Measurements from ENCODE around the gene WARS2. TPM values are rescaled to one million over a fixed set of nuclear protein-coding genes. Genes with fewer than 3 reads are reported as not detected.
A peak's percentile ranks its signal among the peaks of the same experiment; 100 is the strongest.

WARS2 gene
- total and polyA plus RNA-seq, 2 donors from 2014 or later, result 13.9 to 14.8 TPM

DNA sequence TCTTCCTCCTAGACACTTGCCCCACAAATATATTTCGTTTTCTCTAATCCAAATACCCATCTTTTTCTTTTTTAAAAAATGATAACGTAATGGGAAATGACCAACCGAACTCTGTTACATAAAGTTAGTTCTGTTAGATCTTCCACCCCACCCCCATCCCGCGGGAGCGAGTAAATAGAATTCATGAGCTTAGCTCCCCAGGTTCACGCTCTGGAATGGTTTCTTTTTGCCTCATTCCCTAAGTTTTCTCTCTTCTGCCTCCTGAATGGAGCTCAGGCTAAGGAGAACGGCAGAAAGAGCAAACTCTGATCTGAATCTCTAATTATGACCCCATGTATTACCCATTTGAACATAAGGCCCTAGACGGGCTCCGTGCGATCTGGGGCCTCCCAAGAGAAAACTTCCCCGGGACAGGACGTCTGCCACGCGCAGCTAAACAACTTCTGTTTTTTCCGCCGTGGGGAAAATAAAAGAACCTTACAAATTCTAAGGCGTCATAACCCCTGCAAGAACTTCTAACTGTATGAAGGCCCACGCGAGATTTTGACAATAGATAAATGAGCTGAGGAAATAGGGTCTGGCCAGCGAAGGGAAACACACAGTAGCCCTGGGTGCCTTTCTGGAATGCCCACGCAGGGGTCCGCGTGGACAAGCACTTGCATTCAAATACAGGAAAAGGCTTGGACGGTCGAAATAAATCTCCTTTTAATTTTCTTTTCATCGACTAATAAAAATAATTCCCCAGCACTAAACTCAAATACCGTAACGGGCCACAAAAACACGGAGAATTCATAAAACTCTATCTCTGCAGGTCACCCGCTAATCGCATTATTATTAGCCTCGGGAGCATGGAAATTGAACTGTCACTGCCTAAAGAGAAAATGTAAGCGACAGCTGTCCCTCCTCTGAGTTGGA, 154.6 kb downstream of the WARS2 start:
- Histone ChIP-seq H3K36me3 (ENCODE audit: control insufficient read depth in 2 of 3, insufficient read depth in 3 of 3, low read length in 3 of 3) (no peaks in the 10 kb centered on the region), H3K9me3 (ENCODE audit: control insufficient read depth in 2 of 3, insufficient read depth in 1 of 3, low read length in 3 of 3) (peaks cover 0 to 11% (median 0%) of the 10 kb centered on the region in 3 donors), H3K27ac (ENCODE audit: low read depth in 2 of 2, low read length in 2 of 2) (no peak overlapping the region), H3K27me3 (ENCODE audit: control insufficient read depth, insufficient read depth, low read length) (peaks cover 91% of the 10 kb centered on the region), H3K4me3 (ENCODE audit: low read length in 3 of 3) (no peak overlapping the region), H3K9ac (ENCODE audit: low read length in 3 of 3) (no peak overlapping the region), H3K4me1 (ENCODE audit: control insufficient read depth in 2 of 3, insufficient read depth in 2 of 3, low read depth in 1 of 3, low read length in 3 of 3) (peaks cover 0 to 12% (median 0%) of the 10 kb centered on the region in 3 donors)
- DNase-seq, result peak in 1 of 5 donors; percentile 25
- no peak for FAIRE-seq
- TF ChIP-seq, protein P1, sequence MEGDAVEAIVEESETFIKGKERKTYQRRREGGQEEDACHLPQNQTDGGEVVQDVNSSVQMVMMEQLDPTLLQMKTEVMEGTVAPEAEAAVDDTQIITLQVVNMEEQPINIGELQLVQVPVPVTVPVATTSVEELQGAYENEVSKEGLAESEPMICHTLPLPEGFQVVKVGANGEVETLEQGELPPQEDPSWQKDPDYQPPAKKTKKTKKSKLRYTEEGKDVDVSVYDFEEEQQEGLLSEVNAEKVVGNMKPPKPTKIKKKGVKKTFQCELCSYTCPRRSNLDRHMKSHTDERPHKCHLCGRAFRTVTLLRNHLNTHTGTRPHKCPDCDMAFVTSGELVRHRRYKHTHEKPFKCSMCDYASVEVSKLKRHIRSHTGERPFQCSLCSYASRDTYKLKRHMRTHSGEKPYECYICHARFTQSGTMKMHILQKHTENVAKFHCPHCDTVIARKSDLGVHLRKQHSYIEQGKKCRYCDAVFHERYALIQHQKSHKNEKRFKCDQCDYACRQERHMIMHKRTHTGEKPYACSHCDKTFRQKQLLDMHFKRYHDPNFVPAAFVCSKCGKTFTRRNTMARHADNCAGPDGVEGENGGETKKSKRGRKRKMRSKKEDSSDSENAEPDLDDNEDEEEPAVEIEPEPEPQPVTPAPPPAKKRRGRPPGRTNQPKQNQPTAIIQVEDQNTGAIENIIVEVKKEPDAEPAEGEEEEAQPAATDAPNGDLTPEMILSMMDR (IDR thresholded peaks at IDR 0.05; ENCODE audit: borderline replicate concordance, extremely low read depth, insufficient read depth), result no peak
- intact Hi-C loops (cut with DNase I), result no loop called here

DNA sequence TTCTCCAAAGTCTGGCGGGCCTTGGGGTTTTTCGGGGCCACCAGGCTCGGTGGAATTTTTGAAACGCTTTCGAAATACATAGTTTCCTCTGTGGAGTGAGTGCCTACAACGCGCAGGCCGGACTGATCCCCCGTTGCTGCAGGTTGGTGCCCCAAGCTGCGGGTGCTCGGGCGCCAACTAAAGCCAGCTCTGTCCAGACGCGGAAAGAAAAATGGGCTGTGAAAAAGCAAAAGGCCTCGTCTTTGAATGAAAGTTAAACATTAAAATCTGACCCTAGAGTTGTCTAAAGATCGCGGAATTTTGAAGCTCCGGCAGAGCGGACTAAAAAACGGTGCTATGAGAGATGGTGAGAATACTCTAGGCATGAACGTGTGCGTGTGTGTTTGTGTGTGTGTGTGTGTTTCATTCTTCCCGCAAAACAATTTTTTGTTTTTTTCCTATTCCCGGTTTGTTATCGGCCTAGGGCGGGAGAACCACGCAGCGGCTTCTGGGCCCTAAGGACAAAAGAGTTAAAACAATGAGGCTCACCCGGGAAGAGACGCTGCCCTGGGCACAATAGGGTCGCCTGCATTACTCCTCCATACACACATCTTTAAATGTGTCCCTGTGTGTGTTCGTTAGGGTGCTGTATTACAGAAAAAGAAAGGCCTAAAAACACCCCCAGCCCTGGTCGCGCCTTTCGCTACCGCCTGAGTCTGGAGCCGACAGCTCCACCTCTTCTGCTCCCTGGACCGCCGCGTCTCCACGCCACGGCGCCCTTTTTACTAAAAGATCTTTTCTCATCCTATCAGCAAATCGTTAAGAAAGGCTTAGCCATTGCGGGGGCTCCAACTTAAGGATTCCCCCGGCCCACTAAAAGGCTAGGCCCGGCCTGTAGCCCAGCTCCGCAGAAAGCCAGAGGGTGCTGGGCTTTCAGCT, 155.5 kb downstream of the WARS2 start:
- H3K27ac ChIP-seq (ENCODE audit: low read depth in 2 of 2, low read length in 2 of 2), result no peak overlapping the region
- H3K36me3 ChIP-seq (ENCODE audit: control insufficient read depth in 2 of 3, insufficient read depth in 3 of 3, low read length in 3 of 3), result no peaks in the 10 kb centered on the region
- H3K4me3 ChIP-seq (ENCODE audit: low read length in 3 of 3), result peak overlapping the region in 1 of 3 donors; percentile 11
- H3K4me1 ChIP-seq (ENCODE audit: control insufficient read depth in 2 of 3, insufficient read depth in 2 of 3, low read depth in 1 of 3, low read length in 3 of 3), result peaks cover 0 to 12% (median 0%) of the 10 kb centered on the region in 3 donors
- intact Hi-C loops (cut with DNase I), result no loop called here
- DNase-seq (peak in 2 of 5 donors; percentile 41 to 59), FAIRE-seq (no peak)
- H3K27me3 ChIP-seq (ENCODE audit: control insufficient read depth, insufficient read depth, low read length), result peaks cover 91% of the 10 kb centered on the region
- no peak overlapping the region for H3K9ac ChIP-seq (ENCODE audit: low read length in 3 of 3)
- TF ChIP-seq, protein P1 (IDR thresholded peaks at IDR 0.05; ENCODE audit: borderline replicate concordance, extremely low read depth, insufficient read depth), result no peak
- H3K9me3 ChIP-seq (ENCODE audit: control insufficient read depth in 2 of 3, insufficient read depth in 1 of 3, low read length in 3 of 3), result peaks cover 0 to 11% (median 0%) of the 10 kb centered on the region in 3 donors

DNA sequence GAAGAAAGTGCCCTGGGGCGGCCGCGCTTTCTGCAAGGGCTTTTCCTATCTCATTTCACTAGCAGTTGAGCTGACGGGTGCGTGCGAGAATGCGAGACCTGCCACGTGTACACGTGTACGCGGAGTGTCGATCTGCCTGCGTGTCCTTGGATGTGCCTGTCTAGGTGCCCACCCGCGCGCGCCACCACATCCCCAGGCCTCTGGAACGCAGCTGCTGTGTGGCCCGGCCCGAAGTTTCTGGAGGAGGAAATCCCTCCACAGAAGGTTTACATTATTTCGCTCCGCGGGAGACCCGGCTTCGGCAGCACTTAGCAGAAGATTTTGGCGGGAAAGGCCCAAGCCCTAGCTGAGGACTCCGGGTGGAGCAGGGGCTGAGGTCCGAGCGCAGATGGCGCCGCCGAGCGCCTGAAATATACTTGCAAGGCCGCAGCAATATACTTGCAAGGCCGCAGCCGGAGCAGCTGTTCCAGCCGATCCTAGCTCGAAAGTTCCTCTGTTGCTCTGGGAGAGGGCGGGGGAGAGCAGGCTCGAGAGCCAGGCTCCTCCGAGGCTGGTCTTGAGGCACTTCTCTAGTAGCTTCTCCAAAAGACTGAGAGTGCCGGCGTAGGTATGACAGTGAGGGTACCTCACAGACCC, 156.2 kb downstream of the WARS2 start:
- peaks cover 0 to 11% (median 0%) of the 10 kb centered on the region in 3 donors for H3K9me3 ChIP-seq (ENCODE audit: control insufficient read depth in 2 of 3, insufficient read depth in 1 of 3, low read length in 3 of 3)
- TF ChIP-seq, protein P1 (IDR thresholded peaks at IDR 0.05; ENCODE audit: borderline replicate concordance, extremely low read depth, insufficient read depth), result no peak
- peak overlapping the region in 1 of 3 donors; percentile 11 for H3K4me3 ChIP-seq (ENCODE audit: low read length in 3 of 3)
- H3K27ac ChIP-seq (ENCODE audit: low read depth in 2 of 2, low read length in 2 of 2), result no peak overlapping the region
- peaks cover 0 to 12% (median 0%) of the 10 kb centered on the region in 3 donors for H3K4me1 ChIP-seq (ENCODE audit: control insufficient read depth in 2 of 3, insufficient read depth in 2 of 3, low read depth in 1 of 3, low read length in 3 of 3)
- FAIRE-seq (no peak), DNase-seq (peak in 4 of 5 donors; percentile 78 to 85 (median 79))
- no peaks in the 10 kb centered on the region for H3K36me3 ChIP-seq (ENCODE audit: control insufficient read depth in 2 of 3, insufficient read depth in 3 of 3, low read length in 3 of 3)
- intact Hi-C loops (cut with DNase I), result no loop called here
- H3K27me3 ChIP-seq (ENCODE audit: control insufficient read depth, insufficient read depth, low read length), result peaks cover 88% of the 10 kb centered on the region
- no peak overlapping the region for H3K9ac ChIP-seq (ENCODE audit: low read length in 3 of 3)
